HG03025 (cell line): ENCODE measurements around the gene GMIP.
"Not testable (repeated sequence)": the region's sequence is repeated elsewhere in the genome, so short reads cannot be mapped to it uniquely, and the experiment has no call there.

Source experiments
- ATAC-seq: cut with Tn5 transposase; IDR thresholded peaks from one replicate; pipeline ENCODE4 v1.9.1; 2021; ENCODE audit warnings: mild to moderate bottlenecking, moderate library complexity; ENCODE audit not compliant: unreplicated experiment, low FRiP score

GMIP gene

DNA sequence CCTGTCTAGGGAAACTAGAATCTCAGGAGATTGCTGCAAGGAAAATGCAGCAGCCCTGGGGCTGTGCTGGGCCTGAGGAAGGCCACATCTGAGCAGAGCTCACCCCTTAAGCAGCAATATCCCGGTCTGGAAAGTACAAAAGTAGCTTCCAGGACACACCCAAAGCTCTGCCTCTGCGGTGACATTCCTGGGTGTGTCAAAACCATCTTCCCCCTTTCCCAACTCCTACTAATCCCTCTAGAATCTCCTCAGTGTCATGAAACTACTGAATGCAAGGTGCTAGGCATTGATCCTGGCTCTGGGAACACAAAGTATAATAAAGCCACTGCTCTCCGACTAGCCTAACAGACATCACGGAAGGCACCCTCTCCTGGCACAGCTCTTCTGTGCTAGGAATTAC, 30.0 kb downstream of the GMIP start:
- no peak for ATAC-seq

DNA sequence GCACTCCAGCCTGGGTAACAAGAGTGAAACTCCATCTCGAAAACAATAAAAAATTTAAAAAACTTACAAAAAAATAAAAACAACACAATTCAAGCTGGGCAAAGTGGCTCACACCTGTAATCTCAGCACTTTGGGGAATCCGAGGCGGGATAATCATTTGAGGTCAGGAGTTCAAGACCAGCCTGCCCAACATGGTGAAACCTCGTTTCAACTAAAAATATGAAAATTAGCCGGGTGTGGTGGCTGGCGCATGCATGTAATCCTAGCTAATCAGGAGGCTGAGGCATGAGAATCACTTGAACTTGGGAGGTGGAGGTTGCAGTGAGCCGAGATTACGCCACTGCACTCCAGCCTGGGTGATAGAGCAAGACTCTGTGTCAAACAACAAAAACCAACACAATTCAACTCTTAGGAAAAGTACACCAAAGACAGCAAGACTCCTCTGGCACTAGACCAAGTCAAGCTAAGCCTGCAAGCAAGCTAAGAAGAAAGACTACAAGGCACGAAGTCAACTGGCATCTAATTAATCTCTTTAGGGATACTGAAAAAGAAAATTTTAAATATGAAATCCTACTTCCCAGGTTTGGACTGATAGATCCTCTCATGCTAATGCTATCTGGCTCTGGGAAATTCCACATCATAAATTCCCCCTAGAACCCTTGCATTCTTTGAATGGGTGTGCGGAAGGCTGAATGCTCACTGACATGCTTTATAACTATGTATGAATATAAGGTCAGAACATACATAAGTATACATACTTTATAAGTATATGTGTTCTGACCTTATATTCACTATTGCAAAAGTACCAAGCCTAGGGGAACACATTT, 32.9 kb downstream of the GMIP start:
- no peak for ATAC-seq

DNA sequence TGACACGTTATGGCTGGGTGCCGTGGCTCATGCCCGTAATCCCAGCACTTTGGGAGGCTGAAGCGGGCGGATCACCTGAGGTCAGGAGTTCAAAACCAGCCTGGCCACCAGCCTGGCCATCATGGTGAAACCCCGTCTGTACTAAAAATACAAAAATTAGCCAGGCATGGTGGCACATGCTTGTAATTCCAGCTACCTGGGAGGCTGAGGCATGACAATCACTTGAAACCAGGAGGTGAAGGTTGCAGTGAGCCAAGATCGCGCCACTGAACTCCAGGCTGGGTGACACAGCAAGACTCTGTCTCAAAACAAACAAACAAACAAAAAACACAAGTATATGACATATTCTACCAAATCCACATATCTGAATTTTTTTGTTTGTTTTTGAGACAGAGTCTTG, 36.8 kb downstream of the GMIP start:
- ATAC-seq, result not testable (repeated sequence)

DNA sequence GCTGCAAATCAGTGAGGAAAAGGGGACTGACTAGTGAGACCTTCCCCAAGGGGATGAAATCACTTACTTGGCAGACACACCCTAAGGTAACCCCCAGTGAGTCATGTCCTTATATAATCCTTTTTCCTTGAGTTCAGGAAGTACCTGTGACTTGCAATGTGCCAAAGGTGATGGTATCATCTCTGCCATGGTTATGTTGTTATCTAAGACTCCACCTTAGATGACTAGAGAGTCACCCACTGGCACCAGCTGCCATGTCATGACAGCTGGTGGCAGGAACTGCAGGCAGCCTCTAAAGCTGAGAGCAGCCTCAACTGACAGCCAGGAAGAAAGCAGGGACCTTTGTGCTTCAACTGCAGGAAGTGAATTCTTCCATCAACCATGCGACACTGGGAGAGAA, 37.4 kb downstream of the GMIP start:
- no peak for ATAC-seq

DNA sequence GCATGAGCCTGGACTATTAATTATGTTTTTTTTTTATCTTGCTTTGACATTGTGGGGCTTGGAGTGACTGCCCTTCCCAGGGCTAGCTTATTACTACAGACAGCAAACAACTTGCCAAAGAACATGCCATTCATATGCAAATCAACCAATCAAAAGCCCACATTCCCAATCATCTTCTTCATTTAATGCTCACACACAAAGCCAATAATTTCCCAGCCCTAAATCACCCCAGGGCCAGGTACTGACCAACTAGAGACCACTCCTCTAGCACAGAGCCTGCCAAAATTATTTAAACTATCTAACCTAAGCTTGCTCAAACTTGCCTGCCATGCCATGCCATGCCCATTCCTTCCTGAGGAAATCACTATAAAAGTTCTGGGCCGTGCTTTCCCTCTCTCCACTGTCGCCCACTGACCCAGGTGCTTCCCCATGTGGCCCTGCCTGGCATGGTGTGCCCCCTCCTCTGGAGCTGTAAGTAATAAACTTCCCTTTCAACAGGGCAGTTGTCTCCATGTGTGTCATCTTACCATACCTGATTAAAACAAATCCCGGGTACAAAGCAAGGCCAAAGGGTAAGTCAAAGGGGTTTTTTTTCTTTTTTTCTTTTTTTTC, 40.6 kb downstream of the GMIP start:
- ATAC-seq, result no peak

DNA sequence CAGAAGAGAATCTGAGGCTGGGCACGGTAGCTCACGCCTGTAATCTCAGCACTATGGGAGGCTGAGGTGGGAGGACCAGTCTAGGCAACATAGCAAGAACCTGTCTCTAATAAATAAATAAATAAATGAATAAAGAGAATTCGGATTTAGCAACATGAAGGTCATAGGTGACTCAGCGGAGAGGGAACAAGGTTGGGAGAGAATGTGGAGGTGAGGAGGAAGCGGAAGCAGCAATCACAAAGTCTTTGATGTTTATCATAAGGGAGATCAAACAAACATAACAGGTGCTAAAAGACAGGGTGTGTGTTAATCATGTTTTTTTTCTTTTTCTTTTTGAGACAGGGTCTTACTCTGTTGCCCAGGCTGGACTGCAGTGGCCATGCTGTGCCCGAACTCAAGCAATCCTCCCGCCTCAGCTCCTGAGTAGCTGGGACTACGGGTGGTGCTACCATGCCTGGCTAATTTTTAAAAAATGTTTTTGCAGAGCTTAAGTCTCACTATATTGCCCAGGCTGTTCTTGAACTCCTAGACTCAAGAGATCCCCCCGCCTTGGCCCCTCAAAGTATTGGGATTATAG, 41.2 kb downstream of the GMIP start:
- ATAC-seq, result no peak

DNA sequence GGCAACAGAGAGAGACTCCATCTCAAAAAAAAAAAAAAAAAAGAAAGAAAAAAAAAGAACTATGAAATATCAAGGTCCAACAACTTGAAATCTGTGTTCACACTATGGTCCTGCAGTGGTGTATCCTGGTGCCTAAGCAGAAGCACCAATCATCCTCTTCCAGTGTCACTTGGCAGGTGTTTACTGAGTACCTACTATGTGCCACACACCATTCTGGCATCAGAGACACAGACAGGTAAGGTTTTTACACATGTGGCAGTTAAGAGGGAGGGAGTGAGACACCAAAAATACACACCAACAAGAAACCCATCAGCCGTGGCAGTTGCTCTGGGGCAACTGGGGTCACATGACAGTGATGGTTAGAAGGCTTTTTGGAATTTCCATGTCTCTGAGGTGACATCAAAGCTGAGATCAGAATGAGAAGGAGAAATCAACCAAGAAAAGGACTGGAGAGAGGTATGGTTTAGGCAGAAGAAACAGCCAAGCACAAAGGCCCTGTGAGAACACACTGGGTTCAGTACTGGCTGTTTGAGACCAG, 42.6 kb downstream of the GMIP start:
- no peak for ATAC-seq

DNA sequence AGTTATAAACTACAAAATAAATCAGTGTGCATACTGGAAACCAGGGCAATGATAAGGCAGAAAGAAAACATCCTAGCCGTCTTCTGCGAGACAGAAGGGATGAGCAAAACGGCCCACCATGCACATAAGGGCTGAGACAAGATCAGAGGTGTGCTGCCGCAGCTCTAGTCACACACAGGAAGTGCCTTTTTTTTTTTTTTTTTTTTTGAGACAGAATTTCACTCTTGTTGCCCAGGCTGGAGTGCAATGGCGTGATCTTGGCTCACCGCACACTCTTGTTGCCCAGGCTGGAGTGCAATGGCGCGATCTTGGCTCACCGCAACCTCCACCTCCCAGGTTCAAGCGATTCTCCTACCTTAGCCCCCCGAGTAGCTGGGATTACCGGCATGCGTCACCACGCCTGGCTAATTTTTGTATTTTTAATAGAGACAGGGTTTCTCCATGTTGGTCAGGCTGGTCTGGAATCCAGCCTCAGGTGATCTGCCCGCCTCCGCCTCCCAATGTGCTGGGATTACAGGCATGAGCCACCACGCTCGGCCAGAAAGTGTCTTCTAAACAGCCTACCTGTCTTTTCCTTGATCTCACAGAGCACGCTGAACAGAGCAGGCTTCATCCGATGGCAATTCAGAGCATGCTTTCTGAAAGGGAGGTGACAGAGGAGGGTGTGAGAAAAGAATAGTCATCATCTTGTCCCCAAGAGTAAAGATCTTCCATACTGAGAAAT, 44.6 kb downstream of the GMIP start:
- ATAC-seq, result peak; percentile 40

DNA sequence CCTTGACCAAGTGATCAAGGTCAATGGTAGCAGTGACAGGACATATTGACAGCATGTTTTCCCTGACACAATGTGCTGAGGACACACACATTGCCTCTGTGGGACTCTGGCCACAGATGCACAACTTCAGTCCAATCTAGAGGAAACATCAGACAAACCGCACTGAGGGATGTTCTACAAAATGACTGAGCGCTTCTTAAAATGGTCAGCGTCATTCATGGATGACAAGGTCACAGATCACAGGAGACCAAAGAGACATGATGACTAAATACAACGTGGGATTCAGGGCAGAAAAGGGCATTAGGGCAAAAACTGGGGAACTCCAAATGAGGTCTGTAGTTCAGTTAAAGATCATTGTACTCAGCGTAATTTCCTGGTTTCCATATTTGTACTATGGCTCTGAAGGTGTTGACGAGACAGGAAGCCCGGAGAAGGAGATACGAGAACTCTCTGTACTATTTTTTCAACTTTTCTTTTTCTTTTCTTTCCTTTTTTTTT, 45.6 kb downstream of the GMIP start:
- no peak for ATAC-seq

DNA sequence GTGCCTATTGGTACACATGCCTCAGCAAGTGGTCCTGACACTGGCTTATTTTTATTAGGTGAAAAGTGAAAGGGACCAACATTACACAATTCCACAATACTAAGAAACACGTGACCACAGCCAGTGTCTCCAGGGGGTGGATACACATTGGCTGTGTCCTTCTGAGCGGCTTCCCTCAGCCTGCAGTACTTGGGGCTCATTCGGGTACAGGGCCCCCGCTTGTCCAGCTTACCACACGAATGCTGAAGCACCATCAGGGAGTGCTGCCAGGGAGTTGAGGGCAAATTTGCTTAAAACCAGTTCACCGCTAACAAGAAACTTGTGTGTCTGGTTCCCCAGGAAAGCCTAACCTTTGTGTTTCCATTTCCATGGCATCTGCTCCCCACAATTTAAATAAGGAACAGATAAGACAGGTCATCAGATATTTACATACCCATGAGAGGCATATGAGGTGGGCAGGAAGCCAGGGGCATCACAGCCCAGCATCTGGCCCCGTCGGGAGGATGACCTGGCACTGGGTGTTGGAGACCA, 48.2 kb downstream of the GMIP start:
- ATAC-seq, result no peak

DNA sequence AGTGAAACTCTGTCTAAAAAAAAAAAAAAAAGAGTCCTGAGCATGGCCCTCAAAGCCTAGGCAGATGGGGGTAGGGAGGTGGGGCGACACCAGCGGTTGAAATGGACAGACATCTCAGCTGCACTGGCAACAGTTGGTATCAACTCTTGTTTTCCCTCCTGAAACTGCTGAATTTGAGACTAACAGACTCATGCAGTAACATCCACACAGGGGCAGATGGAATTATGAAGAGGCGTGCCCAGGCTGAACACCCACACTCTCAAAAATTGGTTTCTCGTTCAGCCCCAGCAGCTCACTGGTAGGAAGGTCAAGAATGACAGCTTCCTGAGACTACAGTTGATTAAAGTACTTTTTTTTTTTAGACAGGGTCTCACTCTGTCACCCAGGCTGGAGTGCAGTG, 49.1 kb downstream of the GMIP start:
- ATAC-seq, result no peak

DNA sequence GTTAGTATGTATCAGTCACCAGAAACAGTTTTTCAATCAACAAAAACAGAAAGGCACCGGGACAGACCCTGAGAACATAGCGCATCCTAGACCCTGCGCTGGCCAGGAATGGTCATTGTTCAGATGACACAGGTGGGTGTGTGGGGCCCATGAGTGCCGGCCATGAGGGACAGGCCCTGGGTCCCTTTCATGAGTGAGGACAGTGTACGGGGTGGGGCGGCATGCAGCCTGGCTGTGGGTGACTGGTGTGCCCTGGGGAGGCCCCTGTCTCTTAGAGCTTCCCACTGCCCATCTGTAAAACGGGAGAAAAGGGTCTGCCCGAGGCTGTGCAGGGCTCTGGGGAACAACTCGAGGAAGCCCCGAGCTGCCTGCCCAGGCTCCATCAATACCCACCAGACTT, 50.8 kb downstream of the GMIP start:
- ATAC-seq, result no peak

DNA sequence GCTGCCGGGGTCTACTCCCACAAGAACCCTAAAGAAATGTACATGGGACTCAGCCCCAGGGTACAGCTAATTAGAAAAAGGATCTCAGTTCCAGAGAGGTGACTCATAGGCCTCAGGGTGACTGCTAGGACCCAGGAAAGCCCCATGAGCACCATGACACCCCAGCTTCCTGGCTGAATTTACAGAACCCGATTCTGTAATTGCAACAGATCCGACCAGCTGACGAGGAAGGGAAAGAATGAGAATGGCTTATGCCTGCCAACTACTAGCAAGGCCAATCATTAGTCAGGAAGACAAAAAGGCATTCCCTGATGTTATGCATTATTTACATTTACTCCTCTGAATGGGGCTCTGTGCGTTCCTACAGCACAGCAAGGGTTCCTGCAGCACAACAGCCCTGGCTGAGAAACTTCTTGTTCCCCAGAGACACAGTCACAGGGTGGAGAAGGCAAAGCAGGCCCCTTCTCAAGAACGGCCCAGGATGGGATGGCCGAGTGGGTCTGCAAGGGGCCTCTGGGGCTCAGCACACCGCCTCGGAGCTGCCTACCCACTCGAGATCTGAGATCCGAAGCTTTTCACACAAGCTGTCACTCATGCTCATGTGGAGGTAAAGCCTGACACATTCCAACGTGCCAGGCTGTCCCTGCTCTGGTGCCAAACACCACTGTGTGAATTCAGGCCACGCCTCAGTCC, 52.2 kb downstream of the GMIP start:
- ATAC-seq, result no peak

DNA sequence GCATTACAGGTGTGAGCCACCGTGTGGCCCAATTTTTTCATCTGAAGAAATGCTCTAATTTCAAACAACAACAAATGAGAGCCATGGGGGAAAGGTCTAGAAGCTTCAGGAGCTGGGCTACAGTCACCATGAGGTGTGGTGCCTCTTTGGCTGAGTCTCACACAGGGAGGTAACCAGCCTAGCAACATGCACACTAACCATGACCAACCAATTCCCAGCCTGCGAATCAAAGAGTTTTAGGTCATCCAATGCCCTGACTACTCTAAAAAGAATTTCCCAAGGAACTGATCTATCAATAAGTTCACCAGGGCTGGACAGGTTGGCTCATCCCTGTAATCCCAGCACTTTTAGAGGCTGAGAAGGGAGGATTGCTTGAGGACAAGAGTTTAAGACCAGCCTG, 54.9 kb downstream of the GMIP start:
- ATAC-seq, result no peak

DNA sequence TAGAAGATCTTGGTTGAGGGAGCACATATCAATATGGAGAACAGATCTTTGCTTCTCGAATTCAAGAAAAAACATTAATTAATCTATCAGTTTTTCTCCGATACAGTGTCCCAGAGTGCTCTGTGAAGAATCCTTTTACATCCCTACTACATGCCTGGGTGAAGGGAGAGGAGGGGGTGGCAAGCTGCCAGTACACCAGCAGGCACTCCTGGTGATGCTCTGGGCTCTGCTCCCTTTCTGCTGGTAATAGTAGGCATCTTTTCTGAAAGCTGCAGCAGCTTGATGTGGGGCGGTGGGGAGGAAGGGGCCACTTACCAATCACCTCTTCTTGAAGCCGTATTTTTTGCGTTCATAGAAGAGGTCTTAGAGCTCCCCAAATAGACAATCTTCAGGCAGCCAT, 55.7 kb downstream of the GMIP start:
- no peak for ATAC-seq

DNA sequence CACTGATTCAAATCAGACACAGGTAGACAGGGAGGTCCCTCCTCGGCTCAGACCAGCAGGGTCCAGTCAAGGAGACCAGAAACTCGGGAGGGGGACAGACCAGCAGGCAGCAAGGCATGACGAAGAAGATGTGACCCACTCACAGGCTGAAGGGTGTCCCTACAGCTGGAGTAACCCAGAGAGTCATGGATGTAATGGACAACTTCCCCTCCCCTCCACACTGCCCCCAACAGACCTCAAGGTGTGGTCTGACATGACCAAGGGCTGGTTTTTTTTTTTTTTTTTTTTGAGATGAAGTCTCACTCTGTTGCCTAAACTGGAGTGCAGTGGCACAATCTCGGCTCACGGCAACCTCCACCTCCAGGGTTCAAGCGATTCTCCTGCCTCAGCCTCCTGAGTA, 59.1 kb downstream of the GMIP start:
- ATAC-seq, result no peak

DNA sequence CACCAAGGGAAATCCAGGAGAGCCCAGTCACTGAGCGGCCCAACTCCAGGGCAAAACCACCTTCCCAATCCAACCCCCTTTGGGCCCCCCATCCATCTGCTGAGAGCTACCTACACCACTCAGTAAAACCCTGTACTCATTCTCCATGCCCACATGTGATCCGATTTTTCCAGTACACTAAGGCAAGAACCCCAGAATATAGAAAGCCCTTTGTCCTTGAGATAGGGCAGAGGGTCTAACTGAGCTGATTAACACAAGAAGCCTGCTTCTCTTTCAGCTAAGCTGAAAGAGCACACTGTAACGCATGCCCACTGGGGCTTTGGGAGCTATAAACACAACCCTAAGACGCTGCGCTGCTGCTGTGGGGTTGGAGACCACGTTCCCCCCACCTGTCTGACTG, 61.0 kb downstream of the GMIP start:
- ATAC-seq, result no peak

DNA sequence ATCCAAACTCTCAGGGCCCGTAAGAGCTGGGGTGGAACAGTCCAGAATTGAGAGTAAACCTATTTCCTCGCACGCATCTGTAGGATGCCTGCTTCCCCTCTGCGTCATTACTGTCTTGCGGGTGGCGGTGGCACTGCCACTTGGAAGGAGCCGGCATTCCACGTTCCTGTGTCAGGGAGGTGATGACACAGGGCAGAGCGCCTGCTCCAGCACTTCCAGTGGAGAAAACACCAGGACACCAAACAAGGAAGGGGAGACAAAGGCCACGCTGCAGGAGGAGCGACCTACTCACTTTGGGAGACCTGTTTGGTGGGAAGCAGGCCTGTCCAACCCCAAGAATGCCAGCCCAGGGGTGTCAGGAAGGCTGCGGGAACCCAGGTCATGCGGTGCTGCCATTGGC, 62.1 kb downstream of the GMIP start:
- ATAC-seq, result no peak

DNA sequence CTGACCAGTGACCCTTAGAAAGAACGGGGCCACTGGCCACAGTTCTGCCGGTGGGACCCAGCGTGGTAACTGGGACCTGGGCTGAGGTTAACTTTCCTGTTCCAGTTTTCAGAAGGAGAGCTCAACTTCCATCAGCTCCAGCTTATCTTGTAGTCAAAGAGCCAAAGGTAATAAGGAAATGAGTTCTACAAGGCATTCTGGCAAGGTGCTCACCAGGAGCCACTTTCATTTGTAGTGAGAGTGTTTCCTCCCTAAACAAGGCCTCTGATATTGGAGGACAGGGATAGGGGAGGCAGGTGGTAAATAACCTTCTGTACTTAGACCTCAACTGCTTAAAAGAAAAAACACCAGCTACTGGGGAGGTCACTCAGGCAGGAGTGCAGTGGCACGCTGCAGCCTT, 63.0 kb downstream of the GMIP start:
- no peak for ATAC-seq
